ENCODE data around the gene GRAMD2A. TPM values are rescaled to one million over a fixed set of nuclear protein-coding genes. Genes with fewer than 3 reads are reported as not detected.

Gene GRAMD2A
- total RNA-seq, 6 donors from 2014 or later, result 26.7 to 52.4 (median 32.9) TPM

DNA sequence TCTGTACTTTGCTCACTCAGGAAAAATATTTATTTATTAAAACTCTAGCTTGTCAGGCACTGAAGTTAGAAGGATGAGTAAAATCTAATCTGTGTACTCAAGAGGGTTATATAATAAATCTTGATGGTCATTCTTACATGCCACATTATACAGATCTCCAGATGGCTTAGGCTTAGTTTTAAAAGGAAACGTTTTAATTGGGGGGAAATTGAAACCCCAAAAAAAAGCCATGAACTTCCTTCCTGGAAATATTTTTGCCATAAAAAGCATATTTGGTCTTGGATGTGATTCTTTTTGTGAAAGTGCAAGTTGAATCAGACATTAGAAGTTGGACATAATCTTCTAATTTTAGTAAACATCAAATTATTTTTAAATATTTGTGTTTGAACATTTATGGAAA lies 73.4 kb downstream of the GRAMD2A start:
- peaks cover 0 to 1% (median 0%) of the 10 kb centered on the region in 4 donors for H3K4me1 ChIP-seq
- H3K36me3 ChIP-seq, result no peaks in the 10 kb centered on the region
- TF ChIP-seq CTCF (IDR thresholded peaks at IDR 0.05), result no peak
- no peak for TF ChIP-seq POLR2A (IDR thresholded peaks at IDR 0.05)
- no peak for TF ChIP-seq EP300 (IDR thresholded peaks at IDR 0.05)
- no peak for TF ChIP-seq POLR2AphosphoS5 (IDR thresholded peaks at IDR 0.05)
- DNase-seq, result no peak
- H3K27ac ChIP-seq, result no peak overlapping the region
- WGBS, 2 donors, result 5 to 11% methylated on average over 1 of the region's 1 CpG
- H3K27me3 ChIP-seq, result no peaks in the 10 kb centered on the region
- no peak for ATAC-seq (ENCODE audit: low FRiP score in 2 of 2)
- H3K9me3 ChIP-seq, result no peaks in the 10 kb centered on the region
- no peak overlapping the region for H3K4me3 ChIP-seq

GRCh38 chr15:72118017-72118978 lies 79.3 kb downstream of the GRAMD2A start, which contains the start of the genes MYO9A and SENP8:
Gene MYO9A, minus strand, starts transcription at chr15:72118150. Its CDS starts 71,587 bp downstream, at chr15:72046563.
Gene SENP8, plus strand, starts transcription at chr15:72118403. Its CDS starts 21,221 bp downstream, at chr15:72139624.
- Histone ChIP-seq H3K36me3 (no peaks in the 10 kb centered on the region), H3K27me3 (no peaks in the 10 kb centered on the region), H3K4me1 (peaks cover 13 to 25% (median 21%) of the 10 kb centered on the region in 4 donors), H3K27ac (peak within 1 kb of the TSS; percentile 90 to 98 (median 92)), H3K9me3 (no peaks in the 10 kb centered on the region), H3K4me3 (peak within 1 kb of the TSS; percentile 60 to 96 (median 92))
- 0 to 1% methylated on average over 42 to 69 of the region's 69 CpGs for WGBS, 2 donors
- ATAC-seq (ENCODE audit: low FRiP score in 2 of 2), result peak; percentile 93 to 96
- peak; percentile 97 to 100 for DNase-seq
- TF ChIP-seq CTCF (IDR thresholded peaks at IDR 0.05), result peak in 2 of 6 experiments; percentile 35 to 45
- TF ChIP-seq POLR2AphosphoS5 (IDR thresholded peaks at IDR 0.05), result peak; percentile 42 to 72
- TF ChIP-seq EP300 (IDR thresholded peaks at IDR 0.05), result no peak
- peak in 2 of 4 donors; percentile 44 to 60 for TF ChIP-seq POLR2A (IDR thresholded peaks at IDR 0.05)

- H3K4me1 ChIP-seq, result peaks cover 15 to 26% (median 22%) of the 10 kb centered on the region in 4 donors
- TF ChIP-seq POLR2AphosphoS5 (IDR thresholded peaks at IDR 0.05) (peak in 1 of 2 donors; percentile 34), POLR2A (IDR thresholded peaks at IDR 0.05) (peak in 3 of 4 donors; percentile 47 to 87 (median 64)), CTCF (IDR thresholded peaks at IDR 0.05) (no peak), EP300 (IDR thresholded peaks at IDR 0.05) (no peak)
- no peaks in the 10 kb centered on the region for H3K9me3 ChIP-seq
- DNase-seq (peak; percentile 93 to 97), ATAC-seq (ENCODE audit: low FRiP score in 2 of 2) (peak; percentile 90 to 92)
- WGBS, 2 donors, result 1% methylated on average over 28 of the region's 59 CpGs; no CpG with 5 or more reads in 1 of the 2 donors
- H3K27me3 ChIP-seq, result no peaks in the 10 kb centered on the region
- no peaks in the 10 kb centered on the region for H3K36me3 ChIP-seq
- peak overlapping the region; percentile 90 to 98 (median 92) for H3K27ac ChIP-seq
- peak overlapping the region; percentile 60 to 96 (median 92) for H3K4me3 ChIP-seq
These were observed 80.0 kb downstream of the GRAMD2A start for GRCh38 chr15:72117486-72118016.

DNA sequence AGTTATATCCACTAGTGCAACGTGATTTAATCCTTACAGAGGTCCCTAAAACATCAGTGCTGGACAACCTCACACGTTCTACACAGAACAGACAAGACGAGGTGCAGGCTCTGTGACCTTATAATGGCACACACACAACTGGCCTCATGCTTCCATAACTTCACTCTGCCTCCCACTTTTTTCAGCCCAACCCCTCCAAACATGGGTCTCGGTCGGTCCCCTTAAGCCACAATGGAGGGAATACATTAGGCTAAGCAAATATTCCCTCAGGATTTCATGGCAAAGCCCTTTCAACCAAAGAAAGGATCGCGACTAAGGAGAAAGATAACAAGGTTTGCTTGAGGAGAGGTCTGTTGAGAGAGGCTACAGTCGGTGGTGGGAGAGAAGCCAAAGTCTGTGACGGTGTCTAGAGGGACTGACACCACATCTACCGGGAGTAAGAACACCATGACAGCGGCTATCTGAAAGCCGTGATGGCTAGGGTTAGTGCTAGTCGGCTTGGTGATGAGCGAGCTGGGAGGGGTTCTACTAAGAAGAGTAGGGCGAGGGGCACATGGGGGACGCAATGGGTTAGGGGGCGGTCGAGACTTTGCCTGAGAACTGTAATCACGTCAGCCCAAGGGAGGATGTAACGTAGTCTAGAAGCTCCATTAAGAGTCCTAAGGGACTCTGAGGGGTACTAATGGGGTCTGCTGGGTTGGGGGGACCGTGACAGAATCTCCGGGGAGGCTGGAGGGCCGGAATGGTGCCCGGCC lies 80.7 kb downstream of the GRAMD2A start:
- Histone ChIP-seq H3K4me1 (peaks cover 17 to 26% (median 22%) of the 10 kb centered on the region in 4 donors), H3K27ac (peak overlapping the region; percentile 90 to 98 (median 92)), H3K36me3 (no peaks in the 10 kb centered on the region), H3K9me3 (no peaks in the 10 kb centered on the region), H3K4me3 (peak overlapping the region; percentile 60 to 96 (median 92)), H3K27me3 (no peaks in the 10 kb centered on the region)
- TF ChIP-seq CTCF (IDR thresholded peaks at IDR 0.05), result no peak
- no peak for TF ChIP-seq EP300 (IDR thresholded peaks at IDR 0.05)
- TF ChIP-seq POLR2A (IDR thresholded peaks at IDR 0.05), result no peak
- WGBS, 2 donors, result 2 to 3% methylated on average over 22 to 24 of the region's 24 CpGs
- DNase-seq (peak in 1 of 2 donors; percentile 35), ATAC-seq (ENCODE audit: low FRiP score in 2 of 2) (peak; percentile 0 to 2)

Measured in upper lobe of left lung (tissue), 6 donors.